Right forelimb (tissue), 1 donor: ENCODE data around the gene ERVFRD-1.
"Not testable (repeated sequence)": the region's sequence is repeated elsewhere in the genome, so short reads cannot be mapped to it uniquely, and the experiment has no call there.

ENCODE experiments used
- DNase-seq: peaks from one replicate; pipeline ENCODE4 v3.0.0-alpha.2; 2018

Gene ERVFRD-1

DNA sequence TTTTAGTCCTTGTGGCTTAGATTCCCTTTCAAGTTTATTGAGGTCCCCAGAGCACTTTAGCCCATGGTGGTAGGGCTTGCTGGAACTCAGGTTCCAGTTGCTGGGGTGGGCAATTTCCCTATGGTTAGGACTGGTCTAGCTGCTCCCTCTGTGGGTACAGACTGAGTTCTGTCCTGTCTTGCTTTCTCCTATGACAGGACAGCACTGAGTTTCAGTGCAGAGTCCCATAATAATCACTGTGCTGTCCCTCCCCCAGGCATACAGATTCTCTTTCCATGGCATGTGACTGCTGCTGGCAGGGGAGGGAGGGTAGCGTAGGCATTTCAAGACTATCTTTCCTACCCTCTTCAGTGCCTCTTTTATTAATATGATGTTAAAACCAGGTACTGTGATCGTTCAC, 17.1 kb upstream of the ERVFRD-1 start:
- no peak for DNase-seq

DNA sequence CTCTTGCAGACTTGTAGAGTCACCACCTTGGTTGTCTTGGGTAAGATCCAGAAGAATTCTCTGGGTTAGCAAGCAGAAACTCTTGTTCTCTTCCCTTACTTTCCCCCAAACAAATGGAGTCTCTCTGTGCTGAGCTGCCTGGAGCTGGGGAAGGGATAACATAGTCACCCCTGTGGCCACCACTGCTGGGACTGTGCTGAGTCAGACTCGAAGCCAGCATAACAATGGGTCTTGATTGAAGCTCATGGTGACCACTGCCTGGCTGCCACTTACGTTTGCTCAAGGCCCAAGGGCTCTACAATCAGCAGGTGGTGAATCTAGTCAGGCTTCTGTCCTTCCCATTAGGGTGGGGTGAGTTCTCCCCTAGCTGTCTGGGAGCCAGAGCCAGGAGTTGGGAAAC, 15.4 kb upstream of the ERVFRD-1 start:
- no peak for DNase-seq

DNA sequence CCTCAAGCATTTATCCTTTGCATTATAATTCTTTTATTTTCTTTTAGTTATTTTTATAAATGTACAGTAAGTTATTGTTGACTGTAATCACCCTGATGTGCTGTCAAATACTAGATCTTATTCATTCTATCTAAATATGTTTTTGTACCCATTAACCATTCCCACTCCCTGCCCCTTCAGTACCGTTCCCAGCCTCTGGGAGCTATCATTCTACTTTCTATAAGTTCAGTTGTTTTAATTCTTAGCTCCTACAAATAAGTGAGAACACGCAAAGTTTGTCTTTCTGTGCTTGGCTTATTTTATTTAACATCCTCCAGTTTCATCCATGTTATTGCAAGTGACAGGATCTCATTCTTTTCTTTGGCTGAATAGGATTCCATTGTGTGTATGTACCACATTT, 12.5 kb upstream of the ERVFRD-1 start:
- no peak for DNase-seq

DNA sequence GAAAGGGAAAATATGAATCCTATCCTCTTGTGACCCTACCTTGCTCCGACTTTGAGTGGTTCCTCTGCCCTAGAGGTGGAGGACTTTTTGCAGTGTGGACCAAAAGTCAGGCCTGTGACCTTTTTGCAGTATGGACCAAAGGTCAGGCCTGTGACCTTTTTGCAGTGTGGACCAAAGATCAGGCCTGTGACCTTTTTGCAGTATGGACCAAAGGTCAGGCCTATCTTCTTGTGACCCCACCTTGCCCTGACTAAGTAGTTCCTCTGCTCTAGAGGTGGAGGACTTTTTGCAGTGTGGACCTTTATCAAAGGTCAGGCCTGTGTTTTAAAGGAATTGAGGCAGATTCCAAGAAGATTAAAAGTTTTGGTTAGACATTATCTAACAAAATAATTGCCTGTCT, 10.9 kb upstream of the ERVFRD-1 start:
- no peak for DNase-seq

DNA sequence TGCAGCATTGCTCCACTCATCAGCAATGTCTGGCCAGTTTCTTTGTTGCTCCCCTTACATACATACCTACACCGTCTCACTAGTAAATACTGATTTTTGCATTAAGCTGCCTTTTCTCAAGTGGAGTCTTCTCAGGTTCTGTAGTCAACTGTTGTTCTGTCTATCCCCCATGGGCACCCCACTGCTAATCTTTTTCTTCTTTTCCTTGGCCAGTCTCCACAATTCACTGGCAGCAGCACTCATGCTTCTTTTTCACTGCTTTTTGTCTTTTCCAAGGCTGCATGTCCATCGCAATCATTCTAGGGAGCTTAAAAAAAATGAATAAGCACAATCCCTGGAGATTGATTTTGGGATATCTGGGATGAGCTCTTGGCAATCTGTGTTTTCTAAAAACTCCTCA, 10.3 kb upstream of the ERVFRD-1 start:
- no peak for DNase-seq

DNA sequence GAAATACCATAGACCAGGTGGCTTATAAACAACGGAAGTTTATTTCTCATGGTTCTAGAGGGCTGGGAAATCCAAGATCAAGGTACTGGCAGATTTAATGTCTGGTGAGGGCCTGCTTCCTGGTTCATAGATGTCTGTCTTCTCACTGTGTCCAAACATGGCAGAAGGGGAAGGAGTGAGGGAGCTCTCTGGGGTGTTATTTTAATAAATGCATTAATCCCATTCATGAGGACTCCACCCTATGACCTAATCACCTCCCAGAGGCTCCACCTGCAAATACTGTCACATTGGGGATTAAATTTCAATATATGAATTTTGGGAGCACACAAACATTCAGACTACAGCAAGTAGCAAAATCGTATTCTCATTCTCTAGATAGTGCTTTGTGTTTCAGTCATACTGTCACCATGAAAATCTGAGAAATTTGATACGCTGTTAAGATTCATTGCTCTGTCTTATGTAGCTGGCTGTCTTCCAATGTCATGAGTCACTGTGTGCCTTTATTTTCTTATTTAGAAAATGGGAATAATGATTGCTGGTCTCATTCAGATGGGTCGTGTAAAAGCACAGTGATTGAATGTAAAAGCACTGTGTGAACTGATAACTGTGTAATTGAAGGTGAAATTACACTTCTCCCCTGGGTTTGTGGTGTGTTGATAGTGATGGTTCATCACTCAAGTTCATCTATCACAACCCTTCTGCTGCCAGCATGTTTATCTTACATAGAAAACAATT, 8.9 kb upstream of the ERVFRD-1 start:
- DNase-seq, result no peak

GRCh38 chr6:11115808-11116536, 4.4 kb upstream of the ERVFRD-1 start:
- DNase-seq, result not testable (repeated sequence)

GRCh38 chr6:11113038-11113437, 1.5 kb upstream of the ERVFRD-1 start:
- no peak for DNase-seq

- DNase-seq, result no peak
Measured at GRCh38 chr6:11111769-11112437, 378 bp upstream of the ERVFRD-1 start.

DNA sequence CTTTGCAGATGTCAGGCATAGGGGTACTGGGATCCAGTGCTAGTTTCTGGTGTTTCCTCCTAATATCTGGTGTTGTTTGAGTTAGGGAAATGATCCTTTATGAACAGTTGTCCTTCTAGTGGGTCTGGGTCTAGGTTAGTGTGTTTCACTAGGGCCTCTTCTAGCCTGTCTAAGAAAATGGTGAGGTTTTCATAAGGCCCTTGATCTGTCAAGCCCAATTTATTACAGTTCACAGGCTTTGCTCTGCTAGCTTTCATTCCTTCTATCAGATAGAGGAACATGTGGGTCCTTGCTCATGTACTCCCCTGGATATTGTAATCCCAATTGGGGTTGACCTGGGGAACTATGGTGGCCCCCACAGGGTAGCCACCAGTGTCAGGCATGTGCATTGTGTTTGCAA, 2.8 kb downstream of the ERVFRD-1 start:
- no peak for DNase-seq

GRCh38 chr6:11103065-11103464, 8.5 kb downstream of the ERVFRD-1 start:
- DNase-seq, result no peak

DNA sequence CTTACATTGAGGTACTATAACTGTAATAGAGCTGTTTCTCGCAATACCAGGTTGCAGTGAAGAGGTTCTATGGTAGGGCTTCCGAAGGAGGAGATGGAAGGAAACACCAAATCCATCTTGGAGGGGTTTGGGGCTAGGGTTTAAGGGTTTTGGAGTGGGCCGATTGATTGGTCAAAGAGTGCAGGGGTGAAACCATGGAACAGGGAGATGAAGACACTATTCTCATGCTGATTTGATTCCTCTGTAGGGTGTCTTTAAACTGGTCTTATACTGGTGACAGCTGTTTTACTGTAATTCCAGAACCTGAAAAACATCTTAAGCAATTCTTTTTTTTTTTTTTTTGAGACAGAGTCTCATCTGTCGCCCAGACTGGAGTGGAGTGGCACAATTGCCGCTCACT, 10.1 kb downstream of the ERVFRD-1 start:
- DNase-seq, result no peak

DNA sequence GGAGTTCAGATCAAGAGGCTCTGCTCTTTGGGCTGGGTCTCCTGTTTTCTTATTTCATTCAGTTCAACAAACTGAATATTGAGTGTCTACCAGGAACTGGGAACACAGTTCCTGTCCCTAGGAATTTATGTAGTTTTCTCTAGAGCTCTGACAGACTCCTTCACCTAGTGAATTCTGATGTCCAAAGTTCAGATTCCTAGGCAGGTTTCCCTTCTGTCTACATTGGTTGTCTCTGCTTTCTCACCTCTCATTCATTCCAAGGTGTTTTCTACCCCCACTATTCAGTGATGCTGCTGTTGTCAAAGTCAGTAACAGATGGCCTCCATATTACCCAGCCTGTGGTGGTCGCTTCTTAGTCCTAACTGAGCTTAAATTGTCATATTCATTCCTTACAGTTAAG, 13.5 kb downstream of the ERVFRD-1 start:
- DNase-seq, result no peak

DNA sequence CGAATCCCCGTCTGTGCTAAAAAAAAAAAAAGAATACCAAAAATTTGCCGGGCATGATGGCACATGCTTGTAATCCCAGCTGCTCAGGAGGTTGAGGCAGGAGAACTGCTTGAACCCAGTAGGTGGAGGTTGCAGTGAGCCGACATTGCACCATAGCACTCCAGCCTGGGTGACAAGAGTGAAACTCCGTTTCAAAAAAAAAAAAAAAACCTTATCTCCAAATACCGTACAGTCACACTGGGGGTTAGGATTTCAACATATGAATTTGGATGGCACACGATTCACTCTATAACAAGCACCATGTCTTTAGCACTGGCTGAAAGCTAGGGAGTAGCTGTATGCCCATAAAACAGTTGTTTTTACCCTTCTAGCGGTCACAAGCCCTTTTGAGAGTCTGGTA, 14.0 kb downstream of the ERVFRD-1 start:
- DNase-seq, result no peak

GRCh38 chr6:11096109-11096508, 15.4 kb downstream of the ERVFRD-1 start:
- no peak for DNase-seq

DNA sequence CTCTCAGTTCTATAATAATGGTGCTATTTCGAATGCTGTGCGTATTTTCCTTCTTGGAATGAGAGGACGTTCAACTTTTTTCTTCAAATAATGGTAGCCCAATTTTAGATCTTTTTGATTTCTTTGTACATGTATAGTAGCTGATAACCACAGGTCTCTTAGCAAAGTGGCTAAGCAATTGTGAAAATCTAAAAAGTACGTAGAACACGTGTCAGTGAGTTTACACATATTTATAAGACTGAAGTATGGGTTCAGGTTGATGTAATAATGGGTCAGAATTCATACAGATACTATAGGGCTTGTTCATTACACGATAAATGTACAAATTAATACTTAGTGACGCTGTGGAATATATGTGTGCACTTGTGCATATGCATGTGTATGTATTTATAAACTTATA, 16.6 kb downstream of the ERVFRD-1 start:
- no peak for DNase-seq

DNA sequence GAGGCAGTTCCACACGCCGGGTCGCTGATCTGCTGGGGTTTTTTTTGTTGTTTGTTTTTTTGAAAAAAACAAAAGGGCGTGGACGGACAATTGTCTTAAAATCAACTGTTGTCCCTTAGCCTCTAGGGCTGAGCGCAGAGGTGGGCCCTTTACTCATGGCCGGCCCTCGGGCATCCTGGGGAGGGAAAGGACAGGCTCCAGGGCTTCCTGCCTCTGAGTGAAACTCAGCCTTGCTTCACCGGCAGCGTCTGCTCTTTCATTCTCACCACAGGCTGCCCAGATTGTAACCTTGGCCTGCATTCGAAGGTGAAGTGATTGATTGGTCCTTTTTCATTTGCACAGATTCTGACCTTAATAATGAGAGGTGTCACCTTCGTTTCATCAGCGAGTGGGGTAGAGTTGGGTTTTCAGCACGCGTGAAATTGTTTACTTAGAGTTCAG, 17.1 kb downstream of the ERVFRD-1 start:
- no peak for DNase-seq

- DNase-seq, result peak; percentile 97
Measured at GRCh38 chr6:11093626-11094410, 17.7 kb downstream of the ERVFRD-1 start, which contains the start of gene SMIM13. Gene SMIM13 (plus strand): TSS chr6:11093834. CDS start chr6:11094314, 480 bp downstream.

GRCh38 chr6:11093376-11093625, 18.2 kb downstream of the ERVFRD-1 start:
- DNase-seq, result no peak

DNA sequence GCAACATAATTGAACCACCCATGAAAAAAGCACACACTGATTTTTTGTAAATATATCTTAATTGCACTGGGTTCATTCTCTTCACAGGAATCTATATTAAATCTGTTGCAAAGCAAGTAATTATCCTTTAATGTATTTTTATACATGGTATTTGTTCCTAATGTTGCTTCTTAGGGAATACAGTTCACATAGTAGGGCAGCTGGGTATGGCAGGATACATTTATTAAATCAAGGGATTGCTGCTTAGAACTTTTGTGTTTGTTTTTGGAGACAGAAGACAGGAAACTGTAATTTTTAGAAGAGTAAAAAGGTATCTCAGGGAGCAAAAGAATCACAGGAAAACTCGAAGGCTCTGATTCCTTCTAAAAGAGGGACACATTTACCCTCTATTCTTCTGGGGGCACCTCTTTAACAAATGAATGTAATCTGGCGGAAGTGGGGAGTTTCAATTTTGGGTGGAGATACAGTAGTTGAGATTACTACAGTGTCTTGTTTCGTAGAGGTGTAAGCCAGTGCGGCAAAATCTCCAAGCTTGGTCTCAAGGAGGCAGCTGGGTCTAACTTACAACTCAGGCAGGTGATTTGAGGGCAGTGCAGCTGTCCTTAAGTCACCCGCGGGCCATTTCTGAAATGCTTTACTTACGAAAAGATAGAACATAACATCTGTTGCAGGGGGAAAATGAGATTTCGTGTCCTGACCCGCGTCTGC, 18.7 kb downstream of the ERVFRD-1 start:
- DNase-seq, result no peak

GRCh38 chr6:11091141-11091540, 20.4 kb downstream of the ERVFRD-1 start:
- not testable (repeated sequence) for DNase-seq

GRCh38 chr6:11089695-11090094, 21.8 kb downstream of the ERVFRD-1 start:
- DNase-seq, result no peak
